Activated CD8-positive, alpha-beta memory T cell treated with anti-CD3 and anti-CD28 coated beads, Interleukin-2, amount 10 ng/mL, durations not matched to agents 7 days and 5 days (primary cell): ENCODE data around the gene CRISPLD2. TPM values are rescaled to one million over a fixed set of nuclear protein-coding genes. Genes with fewer than 3 reads are reported as not detected.
"Not testable (repeated sequence)": the region's sequence is repeated elsewhere in the genome, so short reads cannot be mapped to it uniquely, and the experiment has no call there.

Experiments
- ATAC-seq: fragments of 150-1000 bp; cut with Tn5 transposase; one replicate; pipeline ENCODE4 v1.10.0; 2021; ENCODE audit warnings: moderate library complexity
- CTCF ChIA-PET: fragments of 350-600 bp; sonication (Branson Sonifier 250); formaldehyde crosslinking; loops from one replicate; lab custom pipeline; 2021; ENCODE audit warnings: antibody characterized with exemption; lab: Charles Lee
- DNase-seq: peaks from one replicate; pipeline ENCODE4 v3.0.0-alpha.2; 2020
- H3K27ac Mint-ChIP-seq: one replicate; pipeline ENCODE4 v1.8.0; 2021; ENCODE audit warnings: mild to moderate bottlenecking, mixed read lengths
- H3K27me3 Mint-ChIP-seq: one replicate; pipeline ENCODE4 v1.8.0; 2021; ENCODE audit warnings: mixed read lengths
- H3K36me3 Mint-ChIP-seq: one replicate; pipeline ENCODE4 v1.8.0; 2021; ENCODE audit warnings: mild to moderate bottlenecking, mixed read lengths
- H3K4me1 Mint-ChIP-seq: one replicate; pipeline ENCODE4 v1.8.0; 2021; ENCODE audit warnings: mixed read lengths
- H3K4me3 Mint-ChIP-seq: one replicate; pipeline ENCODE4 v1.8.0; 2021; ENCODE audit warnings: mild to moderate bottlenecking, moderate library complexity, mixed read lengths
- H3K9me3 Mint-ChIP-seq: one replicate; pipeline ENCODE4 v1.8.0; 2022; ENCODE audit warnings: low read depth, mixed read lengths
- total RNA-seq, 2 experiments: library from RNA; stranded (reverse); gene quantifications; one replicate each; pipeline ENCODE4 v1.2.3, GENCODE V29; 2021

CRISPLD2 gene
- total RNA-seq, 2 experiments from 2014 or later, result not detected

GRCh38 chr16:84854759-84855158 is 35.0 kb downstream of the CRISPLD2 start:
- Mint-ChIP-seq H3K36me3 (no peaks in the 10 kb centered on the region), H3K27me3 (peaks cover 5% of the 10 kb centered on the region), H3K4me3 (no peak overlapping the region), H3K9me3 (no peaks in the 10 kb centered on the region), H3K27ac (no peak overlapping the region), H3K4me1 (no peaks in the 10 kb centered on the region)
- ATAC-seq (no peak), DNase-seq (no peak)
- CTCF ChIA-PET, result no interaction called here

DNA sequence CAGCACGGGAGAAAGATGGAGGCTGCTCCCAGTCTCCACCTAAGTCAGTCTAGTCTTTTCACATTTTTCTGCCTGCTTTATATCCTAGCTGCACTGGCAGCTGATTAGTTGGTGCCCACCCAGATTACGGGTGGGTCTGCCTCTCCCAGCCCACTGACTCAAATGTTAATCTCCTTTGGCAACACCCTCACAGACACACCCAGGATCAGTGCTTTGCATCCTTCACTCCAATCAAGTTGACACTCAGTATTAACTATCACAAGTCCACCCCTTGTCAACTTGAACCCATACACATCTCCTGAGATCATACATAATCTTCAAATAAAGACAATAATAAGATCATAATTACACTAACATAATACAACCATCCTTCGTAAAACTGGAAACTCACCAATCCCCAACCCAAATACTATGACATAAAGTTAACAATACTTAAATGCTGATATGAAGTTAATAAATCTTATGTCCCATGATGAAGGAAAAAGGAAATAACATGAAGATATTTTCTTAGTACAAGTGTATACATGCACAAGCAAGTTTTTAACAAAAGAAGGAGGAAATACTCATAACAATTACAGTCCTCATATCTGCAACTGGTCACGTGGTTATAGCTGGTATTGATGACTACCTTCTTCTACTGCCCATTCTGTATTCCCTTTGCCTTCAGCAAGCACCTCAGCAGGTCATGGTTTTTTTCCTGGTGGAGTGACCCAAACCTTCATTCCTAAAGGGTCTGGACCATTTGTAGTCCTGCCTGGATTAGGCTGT is 35.8 kb downstream of the CRISPLD2 start:
- not testable (repeated sequence) for H3K27me3 Mint-ChIP-seq

DNA sequence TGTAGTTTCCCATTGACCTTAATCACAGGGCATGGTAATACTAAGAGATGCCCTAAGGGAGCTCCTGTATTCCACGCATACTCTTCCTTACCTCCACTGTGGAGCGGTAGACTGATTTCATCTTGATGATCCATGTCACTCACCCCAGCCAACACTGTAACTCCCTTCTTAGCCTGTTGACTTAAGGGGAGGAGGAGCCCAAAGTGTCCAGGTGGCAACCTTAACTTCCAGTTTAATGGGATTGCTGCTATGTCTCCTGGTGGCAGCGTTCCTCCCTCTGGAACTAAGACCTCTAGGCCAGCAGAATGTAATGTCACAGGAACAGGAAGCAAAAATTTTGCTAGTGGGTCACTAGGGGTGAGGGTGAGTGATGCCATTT is 36.4 kb downstream of the CRISPLD2 start:
- DNase-seq, H3K4me3 Mint-ChIP-seq, H3K27me3 Mint-ChIP-seq, CTCF ChIA-PET, H3K36me3 Mint-ChIP-seq, H3K27ac Mint-ChIP-seq, ATAC-seq, H3K4me1 Mint-ChIP-seq, H3K9me3 Mint-ChIP-seq: not testable (repeated sequence)

More for the DNA sequence above, 35.8 kb downstream of the CRISPLD2 start:
- H3K4me3 Mint-ChIP-seq, ATAC-seq, CTCF ChIA-PET, H3K9me3 Mint-ChIP-seq, H3K27ac Mint-ChIP-seq, DNase-seq, H3K4me1 Mint-ChIP-seq, H3K36me3 Mint-ChIP-seq: not testable (repeated sequence)

- H3K27me3 Mint-ChIP-seq, H3K9me3 Mint-ChIP-seq, H3K27ac Mint-ChIP-seq, H3K4me1 Mint-ChIP-seq, CTCF ChIA-PET, DNase-seq, H3K4me3 Mint-ChIP-seq, H3K36me3 Mint-ChIP-seq, ATAC-seq: not testable (repeated sequence)
Observed at GRCh38 chr16:84856811-84857210, 37.0 kb downstream of the CRISPLD2 start.

DNA sequence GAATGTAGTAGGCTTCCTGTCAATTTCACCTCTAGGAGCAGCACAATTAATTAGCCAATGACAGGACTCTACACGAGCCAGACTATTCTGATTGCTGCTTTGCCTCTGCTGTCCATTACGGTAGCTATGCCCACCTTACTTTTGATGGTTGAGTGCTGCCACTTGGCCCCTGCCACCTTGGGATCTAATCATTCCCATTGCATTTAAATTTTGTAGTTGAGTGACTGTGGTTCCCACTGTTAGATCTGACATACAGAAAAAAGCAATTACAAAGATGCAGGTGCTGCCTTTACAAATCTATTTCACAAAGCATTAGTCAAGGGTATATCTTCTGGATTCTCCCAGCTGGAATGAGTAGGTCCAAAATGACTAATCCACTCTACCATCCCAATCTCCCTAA is 39.9 kb downstream of the CRISPLD2 start:
- Mint-ChIP-seq H3K4me3 (no peak overlapping the region), H3K27ac (no peak overlapping the region), H3K36me3 (no peaks in the 10 kb centered on the region), H3K4me1 (no peaks in the 10 kb centered on the region), H3K27me3 (peaks cover 4% of the 10 kb centered on the region), H3K9me3 (no peaks in the 10 kb centered on the region)
- DNase-seq (no peak), ATAC-seq (no peak)
- CTCF ChIA-PET, result no interaction called here

DNA sequence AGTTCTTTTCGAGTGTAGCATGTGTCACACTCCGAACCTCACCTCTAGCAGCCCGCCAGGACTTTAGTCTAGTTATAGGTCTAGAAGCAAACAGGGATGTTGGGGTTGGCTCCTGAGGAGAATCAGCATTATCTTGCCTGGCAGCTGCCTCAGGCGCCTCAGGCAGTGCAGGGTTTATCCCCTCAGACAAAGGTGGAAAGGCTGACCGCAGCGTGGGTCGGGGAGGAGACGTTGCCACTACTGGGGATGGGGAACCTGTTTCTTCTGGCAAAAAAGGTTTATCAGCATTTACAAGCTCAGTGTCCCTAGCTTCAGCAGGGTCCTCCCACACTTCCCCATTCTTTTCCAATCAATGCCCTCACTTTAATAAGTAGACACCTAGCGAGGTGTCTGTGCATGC is 40.6 kb downstream of the CRISPLD2 start:
- Mint-ChIP-seq H3K9me3 (no peaks in the 10 kb centered on the region), H3K4me3 (no peak overlapping the region), H3K27me3 (peaks cover 8% of the 10 kb centered on the region), H3K4me1 (no peaks in the 10 kb centered on the region), H3K36me3 (no peaks in the 10 kb centered on the region), H3K27ac (no peak overlapping the region)
- ATAC-seq (no peak), DNase-seq (no peak)
- CTCF ChIA-PET, result no interaction called here

DNA sequence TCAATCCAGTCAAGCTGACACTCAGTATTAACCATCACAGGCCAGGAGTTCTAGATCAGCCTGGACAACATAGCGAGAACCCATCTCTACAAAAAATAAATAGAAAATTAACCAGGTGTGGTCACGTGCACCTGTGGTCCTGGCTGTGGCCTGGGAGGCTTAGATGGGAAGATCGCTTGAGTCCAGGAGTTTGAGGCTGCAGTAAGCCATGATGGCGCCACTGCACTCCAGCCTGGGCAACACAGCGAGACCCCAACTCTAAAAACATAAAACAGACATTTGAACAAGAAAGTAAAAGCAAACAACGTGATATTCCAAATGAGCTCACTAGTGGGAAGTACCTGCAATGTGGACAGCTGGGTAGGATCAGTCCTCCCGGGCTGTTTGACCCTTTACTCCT is 41.9 kb downstream of the CRISPLD2 start:
- CTCF ChIA-PET, result no interaction called here
- peaks cover 14% of the 10 kb centered on the region for H3K27me3 Mint-ChIP-seq
- DNase-seq (no peak), ATAC-seq (no peak)
- no peaks in the 10 kb centered on the region for H3K4me1 Mint-ChIP-seq
- no peaks in the 10 kb centered on the region for H3K9me3 Mint-ChIP-seq
- H3K27ac Mint-ChIP-seq, result no peak overlapping the region
- no peak overlapping the region for H3K4me3 Mint-ChIP-seq
- no peaks in the 10 kb centered on the region for H3K36me3 Mint-ChIP-seq

GRCh38 chr16:84862804-84863480 is 43.2 kb downstream of the CRISPLD2 start:
- peaks cover 14% of the 10 kb centered on the region for H3K27me3 Mint-ChIP-seq
- H3K27ac Mint-ChIP-seq, result no peak overlapping the region
- H3K4me1 Mint-ChIP-seq, result no peaks in the 10 kb centered on the region
- no peaks in the 10 kb centered on the region for H3K9me3 Mint-ChIP-seq
- ATAC-seq (no peak), DNase-seq (no peak)
- no peak overlapping the region for H3K4me3 Mint-ChIP-seq
- no peaks in the 10 kb centered on the region for H3K36me3 Mint-ChIP-seq
- CTCF ChIA-PET, result no interaction called here

DNA sequence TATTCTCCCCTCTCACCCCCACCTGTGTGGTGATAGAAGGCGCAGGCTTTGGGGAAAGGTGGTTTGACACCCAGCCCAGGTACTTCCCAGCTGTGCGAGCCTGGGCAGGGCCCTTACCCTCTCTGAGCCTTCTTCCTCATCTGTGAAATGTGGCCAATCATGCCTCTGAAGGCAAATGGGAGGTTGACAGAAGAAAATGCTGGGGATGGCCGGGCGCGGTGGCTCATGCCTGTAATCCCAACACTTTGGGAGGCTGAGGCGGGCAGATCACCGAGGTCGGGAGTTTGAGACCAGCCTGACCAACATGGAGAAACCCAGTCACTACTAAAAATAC is 43.7 kb downstream of the CRISPLD2 start:
- H3K27ac Mint-ChIP-seq, result no peak overlapping the region
- H3K36me3 Mint-ChIP-seq, result no peaks in the 10 kb centered on the region
- no peaks in the 10 kb centered on the region for H3K9me3 Mint-ChIP-seq
- CTCF ChIA-PET, result no interaction called here
- no peak for ATAC-seq
- no peak overlapping the region for H3K4me3 Mint-ChIP-seq
- DNase-seq, result no peak
- peaks cover 14% of the 10 kb centered on the region for H3K27me3 Mint-ChIP-seq
- no peaks in the 10 kb centered on the region for H3K4me1 Mint-ChIP-seq

GRCh38 chr16:84864326-84864955 is 44.7 kb downstream of the CRISPLD2 start:
- H3K27me3 Mint-ChIP-seq, result peaks cover 14% of the 10 kb centered on the region
- CTCF ChIA-PET, result no interaction called here
- no peaks in the 10 kb centered on the region for H3K4me1 Mint-ChIP-seq
- H3K9me3 Mint-ChIP-seq, result no peaks in the 10 kb centered on the region
- no peaks in the 10 kb centered on the region for H3K36me3 Mint-ChIP-seq
- DNase-seq, result no peak
- H3K27ac Mint-ChIP-seq, result no peak overlapping the region
- ATAC-seq, result no peak
- H3K4me3 Mint-ChIP-seq, result no peak overlapping the region

GRCh38 chr16:84867696-84868095 is 47.9 kb downstream of the CRISPLD2 start:
- Mint-ChIP-seq H3K27me3 (peaks cover 14% of the 10 kb centered on the region), H3K4me3 (no peak overlapping the region), H3K9me3 (no peaks in the 10 kb centered on the region), H3K27ac (no peak overlapping the region), H3K4me1 (no peaks in the 10 kb centered on the region), H3K36me3 (no peaks in the 10 kb centered on the region)
- CTCF ChIA-PET, result no interaction called here
- ATAC-seq (no peak), DNase-seq (no peak)

GRCh38 chr16:84868328-84868727 is 48.5 kb downstream of the CRISPLD2 start:
- CTCF ChIA-PET, result no interaction called here

DNA sequence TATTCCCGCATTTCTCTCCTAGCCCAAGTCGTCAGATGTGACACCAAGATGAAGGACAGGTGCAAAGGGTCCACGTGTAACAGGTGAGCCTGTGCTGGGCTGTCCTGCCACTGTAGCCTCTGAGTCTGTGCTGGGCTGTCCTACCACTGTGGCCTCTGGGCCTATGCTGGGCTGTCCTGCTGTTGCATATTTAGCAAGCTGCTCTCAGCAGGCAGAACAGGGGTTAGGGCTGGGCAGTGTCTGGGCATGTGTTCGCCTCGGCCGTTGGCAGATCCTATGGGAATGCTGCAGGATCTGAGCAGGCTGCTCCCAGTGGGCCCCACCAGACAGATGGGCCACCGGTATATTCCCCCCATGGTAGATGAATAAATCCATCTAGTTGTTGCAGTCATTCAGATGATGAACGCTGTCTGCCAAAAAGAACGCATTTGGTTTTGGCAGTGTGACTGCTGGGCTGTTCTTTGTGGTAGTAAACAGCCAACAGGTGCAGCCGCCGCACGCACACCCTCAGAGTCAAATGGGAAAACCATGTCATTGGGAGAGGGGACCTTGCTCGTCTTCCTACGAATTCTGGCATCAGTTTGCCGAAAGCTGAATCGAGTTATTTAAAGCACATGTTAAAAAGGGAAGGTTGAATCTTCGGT is 49.2 kb downstream of the CRISPLD2 start:
- no peak overlapping the region for H3K4me3 Mint-ChIP-seq
- no peaks in the 10 kb centered on the region for H3K4me1 Mint-ChIP-seq
- no peaks in the 10 kb centered on the region for H3K36me3 Mint-ChIP-seq
- no peak for ATAC-seq
- H3K27me3 Mint-ChIP-seq, result peaks cover 14% of the 10 kb centered on the region
- H3K27ac Mint-ChIP-seq, result no peak overlapping the region
- CTCF ChIA-PET, result no interaction called here
- H3K9me3 Mint-ChIP-seq, result no peaks in the 10 kb centered on the region
- DNase-seq, result no peak

More at GRCh38 chr16:84868328-84868727, 48.5 kb downstream of the CRISPLD2 start:
- Mint-ChIP-seq H3K36me3 (no peaks in the 10 kb centered on the region), H3K27me3 (peaks cover 14% of the 10 kb centered on the region), H3K9me3 (no peaks in the 10 kb centered on the region), H3K4me3 (no peak overlapping the region), H3K27ac (no peak overlapping the region), H3K4me1 (no peaks in the 10 kb centered on the region)
- ATAC-seq (no peak), DNase-seq (no peak)

GRCh38 chr16:84869473-84869845 is 49.7 kb downstream of the CRISPLD2 start:
- no peak overlapping the region for H3K27ac Mint-ChIP-seq
- no peaks in the 10 kb centered on the region for H3K4me1 Mint-ChIP-seq

More at GRCh38 chr16:84869473-84869845, 49.7 kb downstream of the CRISPLD2 start:
- CTCF ChIA-PET, result no interaction called here
- no peak for DNase-seq
- Mint-ChIP-seq H3K9me3 (no peaks in the 10 kb centered on the region), H3K36me3 (no peaks in the 10 kb centered on the region), H3K27me3 (peaks cover 13% of the 10 kb centered on the region), H3K4me3 (no peak overlapping the region)
- ATAC-seq, result no peak
